HepG2 (cell line): ENCODE measurements around the gene CCN2. TPM values are rescaled to one million over a fixed set of nuclear protein-coding genes. Genes with fewer than 3 reads are reported as not detected.

Experiments used
- AGO1 ChIP-seq: fragments of 200-400 bp; formaldehyde crosslinking; IDR thresholded peaks from 2 replicates; pipeline ENCODE4 v1.6.1; 2017; ENCODE audit warnings: mild to moderate bottlenecking, low read depth, low read length, moderate library complexity; ENCODE audit not compliant: poor library complexity, severe bottlenecking
- ATF7-NPFF ChIP-seq: sonication (generic); formaldehyde crosslinking; IDR thresholded peaks from 2 replicates; pipeline ENCODE4 v1.8.1; 2023; ENCODE audit warnings: mild to moderate bottlenecking, low read depth, missing genetic modification reagents, moderate library complexity
- EED ChIP-seq: sonication (generic); formaldehyde crosslinking; IDR thresholded peaks from 2 replicates; pipeline ENCODE4 v1.5.0; 2020; ENCODE audit warnings: mild to moderate bottlenecking, missing genetic modification reagents
- ISL2 ChIP-seq: sonication (generic); formaldehyde crosslinking; IDR thresholded peaks from 2 replicates; pipeline ENCODE4 v1.5.0; 2020; ENCODE audit warnings: missing genetic modification reagents
- MIER3 ChIP-seq: IDR thresholded peaks from 2 replicates; pipeline ENCODE4 v1.6.1; 2016; ENCODE audit warnings: missing compliant biosample characterization, borderline replicate concordance
- NR2C2 ChIP-seq: sonication (generic); formaldehyde crosslinking; IDR thresholded peaks from 2 replicates; pipeline ENCODE4 v1.4.0; 2020; ENCODE audit warnings: missing genetic modification reagents, mild to moderate bottlenecking, moderate library complexity, borderline replicate concordance
- PRMT3 ChIP-seq: sonication (generic); formaldehyde crosslinking; IDR thresholded peaks from 2 replicates; pipeline ENCODE4 v1.8.1; 2022; ENCODE audit warnings: low read depth, mild to moderate bottlenecking, moderate library complexity, missing genetic modification reagents, borderline replicate concordance
- RXRA ChIP-seq: sonication (generic); formaldehyde crosslinking; IDR thresholded peaks from 2 replicates; pipeline ENCODE4 v1.5.1; 2020; ENCODE audit warnings: missing genetic modification reagents
- SMAD3 ChIP-seq: sonication (generic); formaldehyde crosslinking; IDR thresholded peaks from 2 replicates; pipeline ENCODE4 v1.4.0; 2020; ENCODE audit warnings: missing genetic modification reagents
- SOX5 ChIP-seq: IDR thresholded peaks from 2 replicates; pipeline ENCODE4 v1.6.1; 2016; ENCODE audit warnings: borderline replicate concordance
- TBP ChIP-seq: sonication (generic); formaldehyde crosslinking; IDR thresholded peaks from 2 replicates; pipeline ENCODE4 v1.5.0; 2020; ENCODE audit warnings: missing genetic modification reagents
- TP53 ChIP-seq: sonication (generic); formaldehyde crosslinking; conservative IDR thresholded peaks from 2 replicates; pipeline ENCODE4 v1.4.0; 2020; ENCODE audit warnings: missing genetic modification reagents
- ZMYM4 ChIP-seq: sonication (generic); formaldehyde crosslinking; IDR thresholded peaks from 2 replicates; pipeline ENCODE4 v1.8.1; 2023; ENCODE audit warnings: mild to moderate bottlenecking, missing genetic modification reagents
- ZNF34 ChIP-seq: sonication (generic); formaldehyde crosslinking; IDR thresholded peaks from 2 replicates; pipeline ENCODE4 v1.4.0; 2020; ENCODE audit warnings: mild to moderate bottlenecking, missing genetic modification reagents, borderline replicate concordance
- ZNF530 ChIP-seq: sonication (generic); formaldehyde crosslinking; IDR thresholded peaks from 2 replicates; pipeline ENCODE4 v1.5.0; 2020; ENCODE audit warnings: low read depth, mild to moderate bottlenecking, missing genetic modification reagents
- ZNF619 ChIP-seq: sonication (generic); formaldehyde crosslinking; IDR thresholded peaks from 2 replicates; pipeline ENCODE4 v1.4.0; 2020; ENCODE audit warnings: mild to moderate bottlenecking, missing genetic modification reagents
- ZNF776 ChIP-seq: sonication (generic); formaldehyde crosslinking; IDR thresholded peaks from 2 replicates; pipeline ENCODE4 v1.4.0; 2020; ENCODE audit warnings: mild to moderate bottlenecking, missing genetic modification reagents
- polyA plus RNA-seq, 8 experiments: library from polyadenylated mRNA; depleted of rRNA in 3 of 8; stranded (reverse) in 7 of 8; unstranded in 1 of 8; fragments of >200 nt; fragmentation: Illumina TruSeq in 4 of 8; extraction: Trizol in 4 of 8; gene quantifications; 2 replicates each; pipeline versions ENCODE4 v1.2.1 to v1.2.3, GENCODE V29; 2011 to 2016; ENCODE audit warnings: low read depth in 4 of 8, missing spikeins in 1 of 8, mixed read lengths in 1 of 8; ENCODE audit not compliant: insufficient read depth in 1 of 8
- total RNA-seq, 5 experiments: library from RNA; depleted of rRNA; stranded (reverse); fragments of >200 nt; fragmentation: Illumina TruSeq; extraction: Trizol; gene quantifications; 2 replicates each; pipeline ENCODE4 v1.2.3, GENCODE V29; 2016; ENCODE audit warnings: low read depth in 1 of 5
- TF ChIP-seq, protein P1 (sequence below): IDR thresholded peaks from 2 replicates; pipeline ENCODE4 v1.4.0; 2020; ENCODE audit warnings: mild to moderate bottlenecking, missing genetic modification reagents
- TF ChIP-seq, protein P2 (sequence below): sonication (generic); formaldehyde crosslinking; IDR thresholded peaks from 2 replicates; pipeline ENCODE4 v1.5.1; 2020; ENCODE audit warnings: missing genetic modification reagents, mild to moderate bottlenecking, borderline replicate concordance
- TF ChIP-seq, protein P3 (sequence below): sonication (generic); formaldehyde crosslinking; IDR thresholded peaks from 2 replicates; pipeline ENCODE4 v1.8.1; 2023; ENCODE audit warnings: mild to moderate bottlenecking, missing genetic modification reagents
- TF ChIP-seq, protein P4 (sequence below): sonication (generic); formaldehyde crosslinking; IDR thresholded peaks from 2 replicates; pipeline ENCODE4 v1.5.0; 2020; ENCODE audit warnings: mild to moderate bottlenecking, missing genetic modification reagents

CCN2 gene
- total and polyA plus RNA-seq, 2 of the 13 experiments (the other 11 are each of a cell fraction or from before 2014, with no cell fraction given): 34.7 to 316 TPM

DNA sequence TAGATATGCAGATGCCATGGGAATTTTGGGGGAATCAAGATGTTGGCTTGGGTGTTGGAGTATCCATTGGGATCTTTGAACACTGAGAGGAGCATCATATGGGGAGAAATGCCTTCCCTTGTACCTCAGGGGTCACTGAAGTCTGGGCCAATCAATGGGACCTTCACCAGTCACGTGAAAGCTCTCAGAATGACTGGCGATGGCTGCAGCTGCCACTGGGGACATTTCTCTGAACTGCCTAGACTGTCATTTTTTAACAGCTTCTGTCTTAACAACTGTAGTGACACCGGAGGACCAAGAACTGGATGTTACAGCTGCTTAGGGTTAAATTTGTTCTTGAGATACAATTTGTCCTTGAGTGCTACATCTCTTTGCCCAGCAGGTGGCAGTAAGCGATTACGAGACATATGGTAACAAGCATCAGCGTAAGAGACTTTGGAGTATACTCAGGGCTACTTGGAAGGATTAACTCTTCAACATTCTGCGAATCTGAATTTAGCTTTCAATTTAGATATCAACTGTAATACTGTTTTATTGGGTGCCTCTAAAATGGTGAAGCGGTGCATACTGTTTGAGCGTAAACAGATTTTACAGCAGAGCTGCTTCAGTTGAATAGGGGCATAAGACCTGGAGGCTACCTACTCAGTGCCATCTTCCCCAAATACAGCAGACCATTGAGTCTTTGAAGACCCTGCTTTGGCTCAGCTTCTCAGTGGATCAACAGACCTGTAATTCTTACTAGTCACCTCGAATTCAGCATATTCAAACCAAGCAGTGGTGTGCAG lies 36.0 kb downstream of the CCN2 start (continued):
- TF ChIP-seq, protein P1, sequence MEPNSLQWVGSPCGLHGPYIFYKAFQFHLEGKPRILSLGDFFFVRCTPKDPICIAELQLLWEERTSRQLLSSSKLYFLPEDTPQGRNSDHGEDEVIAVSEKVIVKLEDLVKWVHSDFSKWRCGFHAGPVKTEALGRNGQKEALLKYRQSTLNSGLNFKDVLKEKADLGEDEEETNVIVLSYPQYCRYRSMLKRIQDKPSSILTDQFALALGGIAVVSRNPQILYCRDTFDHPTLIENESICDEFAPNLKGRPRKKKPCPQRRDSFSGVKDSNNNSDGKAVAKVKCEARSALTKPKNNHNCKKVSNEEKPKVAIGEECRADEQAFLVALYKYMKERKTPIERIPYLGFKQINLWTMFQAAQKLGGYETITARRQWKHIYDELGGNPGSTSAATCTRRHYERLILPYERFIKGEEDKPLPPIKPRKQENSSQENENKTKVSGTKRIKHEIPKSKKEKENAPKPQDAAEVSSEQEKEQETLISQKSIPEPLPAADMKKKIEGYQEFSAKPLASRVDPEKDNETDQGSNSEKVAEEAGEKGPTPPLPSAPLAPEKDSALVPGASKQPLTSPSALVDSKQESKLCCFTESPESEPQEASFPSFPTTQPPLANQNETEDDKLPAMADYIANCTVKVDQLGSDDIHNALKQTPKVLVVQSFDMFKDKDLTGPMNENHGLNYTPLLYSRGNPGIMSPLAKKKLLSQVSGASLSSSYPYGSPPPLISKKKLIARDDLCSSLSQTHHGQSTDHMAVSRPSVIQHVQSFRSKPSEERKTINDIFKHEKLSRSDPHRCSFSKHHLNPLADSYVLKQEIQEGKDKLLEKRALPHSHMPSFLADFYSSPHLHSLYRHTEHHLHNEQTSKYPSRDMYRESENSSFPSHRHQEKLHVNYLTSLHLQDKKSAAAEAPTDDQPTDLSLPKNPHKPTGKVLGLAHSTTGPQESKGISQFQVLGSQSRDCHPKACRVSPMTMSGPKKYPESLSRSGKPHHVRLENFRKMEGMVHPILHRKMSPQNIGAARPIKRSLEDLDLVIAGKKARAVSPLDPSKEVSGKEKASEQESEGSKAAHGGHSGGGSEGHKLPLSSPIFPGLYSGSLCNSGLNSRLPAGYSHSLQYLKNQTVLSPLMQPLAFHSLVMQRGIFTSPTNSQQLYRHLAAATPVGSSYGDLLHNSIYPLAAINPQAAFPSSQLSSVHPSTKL (CRISPR knock-in tag): peak; percentile 36; the same call in 1 of the 2 replicates
- peak; percentile 43; the same call in 1 of the 2 replicates for TF ChIP-seq NR2C2 (CRISPR knock-in tag)
- TF ChIP-seq SMAD3 (CRISPR knock-in tag): 0 out of 2 replicates have a peak, but pooled peaks have one; percentile 34
- no peak for TF ChIP-seq AGO1
- no peak for TF ChIP-seq ZNF619
- TF ChIP-seq ATF7-NPFF (CRISPR knock-in tag): no peak
- 0 out of 2 replicates have a peak, but pooled peaks have one; percentile 29 for TF ChIP-seq SOX5 (CRISPR knock-in tag)
- no peak for TF ChIP-seq ZNF34 (CRISPR knock-in tag)
- 0 out of 2 replicates have a peak, but pooled peaks have one; percentile 20 for TF ChIP-seq ISL2
- TF ChIP-seq, protein P2, sequence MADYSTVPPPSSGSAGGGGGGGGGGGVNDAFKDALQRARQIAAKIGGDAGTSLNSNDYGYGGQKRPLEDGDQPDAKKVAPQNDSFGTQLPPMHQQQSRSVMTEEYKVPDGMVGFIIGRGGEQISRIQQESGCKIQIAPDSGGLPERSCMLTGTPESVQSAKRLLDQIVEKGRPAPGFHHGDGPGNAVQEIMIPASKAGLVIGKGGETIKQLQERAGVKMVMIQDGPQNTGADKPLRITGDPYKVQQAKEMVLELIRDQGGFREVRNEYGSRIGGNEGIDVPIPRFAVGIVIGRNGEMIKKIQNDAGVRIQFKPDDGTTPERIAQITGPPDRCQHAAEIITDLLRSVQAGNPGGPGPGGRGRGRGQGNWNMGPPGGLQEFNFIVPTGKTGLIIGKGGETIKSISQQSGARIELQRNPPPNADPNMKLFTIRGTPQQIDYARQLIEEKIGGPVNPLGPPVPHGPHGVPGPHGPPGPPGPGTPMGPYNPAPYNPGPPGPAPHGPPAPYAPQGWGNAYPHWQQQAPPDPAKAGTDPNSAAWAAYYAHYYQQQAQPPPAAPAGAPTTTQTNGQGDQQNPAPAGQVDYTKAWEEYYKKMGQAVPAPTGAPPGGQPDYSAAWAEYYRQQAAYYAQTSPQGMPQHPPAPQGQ (CRISPR knock-in tag): peak; percentile 83; the same call in 1 of the 2 replicates
- 0 out of 2 replicates have a peak, but pooled peaks have one; percentile 55 for TF ChIP-seq PRMT3
- TF ChIP-seq, protein P3, sequence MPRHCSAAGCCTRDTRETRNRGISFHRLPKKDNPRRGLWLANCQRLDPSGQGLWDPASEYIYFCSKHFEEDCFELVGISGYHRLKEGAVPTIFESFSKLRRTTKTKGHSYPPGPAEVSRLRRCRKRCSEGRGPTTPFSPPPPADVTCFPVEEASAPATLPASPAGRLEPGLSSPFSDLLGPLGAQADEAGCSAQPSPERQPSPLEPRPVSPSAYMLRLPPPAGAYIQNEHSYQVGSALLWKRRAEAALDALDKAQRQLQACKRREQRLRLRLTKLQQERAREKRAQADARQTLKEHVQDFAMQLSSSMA (CRISPR knock-in tag): no peak
- no peak for TF ChIP-seq TBP (CRISPR knock-in tag)
- TF ChIP-seq ZNF776 (CRISPR knock-in tag): no peak
- 0 out of 2 replicates have a peak, but pooled peaks have one; percentile 35 for TF ChIP-seq MIER3 (CRISPR knock-in tag)
- TF ChIP-seq EED: no peak
- TF ChIP-seq TP53: no peak
- TF ChIP-seq RXRA: no peak
- TF ChIP-seq, protein P4, sequence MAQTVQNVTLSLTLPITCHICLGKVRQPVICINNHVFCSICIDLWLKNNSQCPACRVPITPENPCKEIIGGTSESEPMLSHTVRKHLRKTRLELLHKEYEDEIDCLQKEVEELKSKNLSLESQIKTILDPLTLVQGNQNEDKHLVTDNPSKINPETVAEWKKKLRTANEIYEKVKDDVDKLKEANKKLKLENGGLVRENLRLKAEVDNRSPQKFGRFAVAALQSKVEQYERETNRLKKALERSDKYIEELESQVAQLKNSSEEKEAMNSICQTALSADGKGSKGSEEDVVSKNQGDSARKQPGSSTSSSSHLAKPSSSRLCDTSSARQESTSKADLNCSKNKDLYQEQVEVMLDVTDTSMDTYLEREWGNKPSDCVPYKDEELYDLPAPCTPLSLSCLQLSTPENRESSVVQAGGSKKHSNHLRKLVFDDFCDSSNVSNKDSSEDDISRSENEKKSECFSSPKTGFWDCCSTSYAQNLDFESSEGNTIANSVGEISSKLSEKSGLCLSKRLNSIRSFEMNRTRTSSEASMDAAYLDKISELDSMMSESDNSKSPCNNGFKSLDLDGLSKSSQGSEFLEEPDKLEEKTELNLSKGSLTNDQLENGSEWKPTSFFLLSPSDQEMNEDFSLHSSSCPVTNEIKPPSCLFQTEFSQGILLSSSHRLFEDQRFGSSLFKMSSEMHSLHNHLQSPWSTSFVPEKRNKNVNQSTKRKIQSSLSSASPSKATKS: no peak
- TF ChIP-seq ZNF530 (CRISPR knock-in tag): no peak
- TF ChIP-seq ZMYM4 (CRISPR knock-in tag): peak; percentile 64; the same call in 1 of the 2 replicates
